Posterior vena cava (tissue), 2 donors: Measurements from ENCODE around the gene C1QTNF9B. TPM values are rescaled to one million over a fixed set of nuclear protein-coding genes. Genes with fewer than 3 reads are reported as not detected.

Experiments used
- DNase-seq: peaks from one replicate; pipeline ENCODE4 v3.0.0-alpha.2; 2020; ENCODE audit warnings: low spot score
- intact Hi-C, 2 donors: fragments of 100-400 bp; cut with DNase I; formaldehyde crosslinking; loops; one replicate each; pipeline versions ENCODE4 v1.14.1 to v1.14.2; 2022 to 2023
- total RNA-seq, 2 donors: library from RNA; stranded (reverse); fragmentation: NEBNext Ultra II Directional; extraction: Animal tissue kit (Norgen Biotek cat#: 25700); gene quantifications; one replicate each; pipeline ENCODE4 v1.2.1, GENCODE V29; 2021
- donor health status: DM: yes; HTN: yes; CAD: no.
- donor health status: DM: yes; HTN: yes; CAD: no.

C1QTNF9B gene
- total RNA-seq, 2 donors from 2014 or later: not detected

- intact Hi-C loops: no loop called here
- DNase-seq: no peak
Measured at GRCh38 chr13:23866420-23867026, 30.8 kb downstream of the C1QTNF9B start.

GRCh38 chr13:23865906-23866305, 31.4 kb downstream of the C1QTNF9B start:
- no peak for DNase-seq
- intact Hi-C loops: no loop called here

- intact Hi-C loops: no loop called here
- DNase-seq: no peak
Measured at GRCh38 chr13:23865026-23865425, 32.3 kb downstream of the C1QTNF9B start.

GRCh38 chr13:23861310-23861709, 36.0 kb downstream of the C1QTNF9B start:
- intact Hi-C loops: no loop called here
- DNase-seq: no peak

GRCh38 chr13:23859904-23860303, 37.4 kb downstream of the C1QTNF9B start:
- intact Hi-C loops: no loop called here
- no peak for DNase-seq

- intact Hi-C loops: no loop called here
- no peak for DNase-seq
Measured at GRCh38 chr13:23859455-23859854, 37.8 kb downstream of the C1QTNF9B start.

- intact Hi-C loops: no loop called here
- no peak for DNase-seq
Measured at GRCh38 chr13:23858546-23858945, 38.8 kb downstream of the C1QTNF9B start.

- intact Hi-C loops: no loop called here
- DNase-seq: no peak
Measured at GRCh38 chr13:23856008-23856750, 41.1 kb downstream of the C1QTNF9B start.

- DNase-seq: no peak
- intact Hi-C loops: no loop called here
Measured at GRCh38 chr13:23855360-23855759, 41.9 kb downstream of the C1QTNF9B start.

GRCh38 chr13:23852351-23852750, 45.0 kb downstream of the C1QTNF9B start:
- DNase-seq: no peak
- intact Hi-C loops: no loop called here

GRCh38 chr13:23851106-23851505, 46.2 kb downstream of the C1QTNF9B start:
- DNase-seq: no peak
- intact Hi-C loops: no loop called here

GRCh38 chr13:23850134-23850533, 47.2 kb downstream of the C1QTNF9B start:
- intact Hi-C loops: no loop called here
- no peak for DNase-seq

- DNase-seq: no peak
- intact Hi-C loops: no loop called here
Measured at GRCh38 chr13:23849670-23850069, 47.6 kb downstream of the C1QTNF9B start.

GRCh38 chr13:23848646-23849141, 48.6 kb downstream of the C1QTNF9B start:
- DNase-seq: no peak
- intact Hi-C loops: no loop called here

- intact Hi-C loops: no loop called here
- DNase-seq: no peak
Measured at GRCh38 chr13:23848019-23848418, 49.3 kb downstream of the C1QTNF9B start.

- intact Hi-C loops: no loop called here
- no peak for DNase-seq
Measured at GRCh38 chr13:23847497-23847896, 49.8 kb downstream of the C1QTNF9B start.

GRCh38 chr13:23845105-23845725, 52.1 kb downstream of the C1QTNF9B start:
- DNase-seq: no peak
- intact Hi-C loops: no loop called here

GRCh38 chr13:23844132-23844531, 53.2 kb downstream of the C1QTNF9B start:
- intact Hi-C loops: no loop called here
- DNase-seq: no peak

- DNase-seq: no peak
- intact Hi-C loops: no loop called here
Measured at GRCh38 chr13:23843436-23843835, 53.9 kb downstream of the C1QTNF9B start.

GRCh38 chr13:23842406-23842805, 54.9 kb downstream of the C1QTNF9B start:
- DNase-seq: no peak
- intact Hi-C loops: no loop called here
